CD8-positive, alpha-beta memory T cell (primary cell): ENCODE results near the gene EPHX1. TPM values are rescaled to one million over a fixed set of nuclear protein-coding genes. Genes with fewer than 3 reads are reported as not detected.
"Not testable (repeated sequence)": the region's sequence is repeated elsewhere in the genome, so short reads cannot be mapped to it uniquely, and the experiment has no call there.

Experiments
- CTCF ChIA-PET: fragments of 350-600 bp; sonication (Branson Sonifier 250); formaldehyde crosslinking; loops from one replicate; lab custom pipeline; 2021; ENCODE audit warnings: antibody characterized with exemption; lab: Charles Lee
- POLR2A ChIA-PET: fragments of 350-600 bp; sonication (Branson Sonifier 250); formaldehyde crosslinking; loops from one replicate; lab custom pipeline; 2021; ENCODE audit warnings: antibody characterized with exemption; lab: Charles Lee
- DNase-seq, 5 donors: peaks; one replicate each; pipeline versions ENCODE4 v3.0.0 to v3.0.0-alpha.2; 2020 to 2022; ENCODE audit warnings: mixed read lengths in 1 of 5
- H3K27ac ChIP-seq: one replicate; pipeline ENCODE4 v1.7.0; 2013; ENCODE audit warnings: low read depth, mild to moderate bottlenecking, low read length, moderate library complexity
- H3K27me3 ChIP-seq: 2 replicates; pipeline ENCODE4 v1.7.0; 2013; ENCODE audit warnings: low read length, mild to moderate bottlenecking; ENCODE audit not compliant: insufficient read depth, poor library complexity, severe bottlenecking
- H3K36me3 ChIP-seq: 2 replicates; pipeline ENCODE4 v1.7.0; 2013; ENCODE audit warnings: mild to moderate bottlenecking, low read length, moderate library complexity; ENCODE audit not compliant: insufficient read depth
- H3K4me1 ChIP-seq: 2 replicates; pipeline ENCODE4 v1.7.0; 2013; ENCODE audit warnings: mild to moderate bottlenecking, low read length, moderate library complexity; ENCODE audit not compliant: insufficient read depth
- H3K4me3 ChIP-seq: 2 replicates; pipeline ENCODE4 v1.7.0; 2013; ENCODE audit warnings: mild to moderate bottlenecking, low read length
- H3K9me3 ChIP-seq: 2 replicates; pipeline ENCODE4 v1.7.0; 2013; ENCODE audit warnings: mild to moderate bottlenecking, low read length
- H3K27ac Mint-ChIP-seq, 8 donors: one replicate each; pipeline ENCODE4 v1.8.0; 2020 to 2021; ENCODE audit warnings: mixed read lengths in 8 of 8, mild to moderate bottlenecking in 6 of 8, inconsistent platforms in 3 of 8, moderate library complexity in 3 of 8
- H3K27me3 Mint-ChIP-seq, 2 donors: one replicate each; pipeline ENCODE4 v1.8.0; 2020 to 2021; ENCODE audit warnings: mixed read lengths in 2 of 2, mild to moderate bottlenecking in 1 of 2, moderate library complexity in 1 of 2
- H3K36me3 Mint-ChIP-seq, 3 donors: one replicate each; pipeline ENCODE4 v1.8.0; 2020 to 2021; ENCODE audit warnings: mixed read lengths in 3 of 3, inconsistent platforms in 1 of 3, mild to moderate bottlenecking in 1 of 3
- H3K4me1 Mint-ChIP-seq, 3 donors: one replicate each; pipeline ENCODE4 v1.8.0; 2020 to 2021; ENCODE audit warnings: mixed read lengths in 3 of 3, inconsistent platforms in 1 of 3, mild to moderate bottlenecking in 1 of 3
- H3K4me3 Mint-ChIP-seq, 7 donors: one replicate each; pipeline ENCODE4 v1.8.0; 2020 to 2021; ENCODE audit warnings: mixed read lengths in 7 of 7, mild to moderate bottlenecking in 6 of 7, moderate library complexity in 4 of 7, inconsistent platforms in 2 of 7
- H3K9me3 Mint-ChIP-seq, 5 donors: one replicate each; pipeline ENCODE4 v1.8.0; 2020 to 2022; ENCODE audit warnings: mixed read lengths in 5 of 5, mild to moderate bottlenecking in 3 of 5, moderate library complexity in 2 of 5, inconsistent platforms in 1 of 5
- polyA plus RNA-seq: library from polyadenylated mRNA; unstranded; fragments of 300-500 nt; fragmentation: Illumina TruSeq; gene quantifications from one replicate; pipeline ENCODE4 v1.2.3, GENCODE V29; 2021
- total RNA-seq, 2 experiments: library from RNA; stranded (reverse); gene quantifications; one replicate each; pipeline ENCODE4 v1.2.3, GENCODE V29; 2021

Gene EPHX1
- total RNA-seq (1 to 10 TPM; 2.2 to 3.0 TPM), polyA plus RNA-seq (1.8 TPM)

DNA sequence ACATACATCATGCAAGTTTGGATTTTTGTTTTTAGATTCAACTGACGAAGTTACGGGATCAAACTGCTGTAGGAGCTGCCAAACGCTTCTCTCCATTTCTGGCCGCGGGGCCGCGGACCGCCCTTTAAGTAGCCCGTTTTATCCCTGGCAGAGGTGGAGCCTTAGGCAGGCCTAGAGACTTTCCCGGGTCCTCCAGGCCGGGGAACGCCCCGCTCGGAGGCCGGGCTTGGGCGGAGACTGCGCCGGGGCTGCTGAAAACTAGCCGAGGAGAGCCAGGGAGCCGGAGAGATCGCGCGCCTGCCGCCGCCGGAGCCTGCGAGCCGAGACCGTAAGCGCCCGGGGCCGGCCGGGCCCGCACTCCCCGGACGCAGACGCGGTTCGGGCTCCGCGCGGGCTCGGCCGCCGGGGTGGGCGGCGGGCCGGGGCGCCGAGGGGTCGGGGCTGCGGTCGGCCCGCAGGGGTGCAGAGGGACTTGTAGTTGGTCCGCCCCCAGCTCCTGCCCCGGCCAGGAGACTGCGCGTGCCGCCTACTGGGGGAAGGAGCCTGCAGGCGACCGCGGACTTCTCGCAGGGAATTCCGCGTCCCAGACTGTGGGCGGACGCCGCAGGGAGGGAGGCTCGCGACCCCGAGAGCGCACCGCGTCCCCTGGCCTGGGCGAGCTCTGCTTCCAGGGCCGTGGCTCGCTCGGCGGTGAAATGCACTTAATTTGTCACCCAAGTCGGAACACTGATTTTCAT lies at the start of gene EPHX1:
Gene EPHX1, plus strand, starts transcription at position 283 of the 737 bp plus-strand sequence. CDS start 18,606 bp downstream, outside the sequence.
- H3K27me3 Mint-ChIP-seq = peaks cover 2 to 3% of the 10 kb centered on the region in 2 donors
- H3K27ac Mint-ChIP-seq = peak within 1 kb of the TSS in 4 of 8 donors; percentile 29 to 72 (median 53)
- ChIA-PET CTCF (interaction anchor here (0.6 to 1.6 kb wide), 2 partner anchors 30 to 32 kb away, joined by 4 read pairs; partner anchors contain the start of gene SRP9), POLR2A (interaction anchor here (0.7 kb wide), 1 partner anchor 141 kb away, joined by 4 read pairs; no protein-coding TSS in a partner anchor)
- DNase-seq = peak; percentile 30 to 66 (median 41)
- H3K4me3 ChIP-seq = peak within 1 kb of the TSS; percentile 41
- peak within 1 kb of the TSS; percentile 78 to 89 (median 82) for H3K4me3 Mint-ChIP-seq
- no peaks in the 10 kb centered on the region for H3K4me1 ChIP-seq
- no peaks in the 10 kb centered on the region for H3K27me3 ChIP-seq
- H3K9me3 ChIP-seq = no peaks in the 10 kb centered on the region
- H3K36me3 Mint-ChIP-seq = no peaks in the 10 kb centered on the region
- no peaks in the 10 kb centered on the region for H3K9me3 Mint-ChIP-seq
- no peak within 1 kb of the TSS for H3K27ac ChIP-seq
- H3K4me1 Mint-ChIP-seq = peaks cover 7 to 14% (median 14%) of the 10 kb centered on the region in 3 donors
- no peaks in the 10 kb centered on the region for H3K36me3 ChIP-seq

DNA sequence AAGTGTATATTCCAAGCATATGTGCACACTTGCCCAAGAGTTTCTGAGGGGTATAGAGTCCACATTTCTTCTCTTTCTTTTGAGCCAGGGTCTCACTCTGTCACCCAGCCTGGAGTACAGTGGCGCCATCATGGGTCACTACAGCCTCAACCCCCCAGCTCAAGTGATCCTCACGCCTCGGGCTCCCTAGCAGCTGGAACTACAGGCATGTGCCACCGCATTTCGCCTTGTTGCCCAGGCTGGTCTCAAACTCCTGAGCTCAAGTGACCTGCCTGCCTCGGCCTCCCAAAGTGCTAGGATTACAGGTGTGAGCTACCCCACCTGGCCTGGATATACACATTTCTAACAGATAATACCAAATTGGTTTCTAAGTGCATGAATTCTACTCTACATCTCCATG lies 49.4 kb upstream of the EPHX1 start:
- Histone ChIP-seq H3K36me3 (no peaks in the 10 kb centered on the region), H3K9me3 (no peaks in the 10 kb centered on the region), H3K4me1 (no peaks in the 10 kb centered on the region), H3K27me3 (no peaks in the 10 kb centered on the region), H3K27ac (no peak overlapping the region), H3K4me3 (no peak overlapping the region)
- H3K27me3 Mint-ChIP-seq = peaks cover 7 to 34% of the 10 kb centered on the region in 2 donors
- no peak for DNase-seq
- no peak overlapping the region for H3K4me3 Mint-ChIP-seq
- no peaks in the 10 kb centered on the region for H3K4me1 Mint-ChIP-seq
- H3K36me3 Mint-ChIP-seq = no peaks in the 10 kb centered on the region
- H3K9me3 Mint-ChIP-seq = no peaks in the 10 kb centered on the region
- CTCF ChIA-PET = no interaction called here
- no peak overlapping the region for H3K27ac Mint-ChIP-seq
- POLR2A ChIA-PET = no interaction called here

DNA sequence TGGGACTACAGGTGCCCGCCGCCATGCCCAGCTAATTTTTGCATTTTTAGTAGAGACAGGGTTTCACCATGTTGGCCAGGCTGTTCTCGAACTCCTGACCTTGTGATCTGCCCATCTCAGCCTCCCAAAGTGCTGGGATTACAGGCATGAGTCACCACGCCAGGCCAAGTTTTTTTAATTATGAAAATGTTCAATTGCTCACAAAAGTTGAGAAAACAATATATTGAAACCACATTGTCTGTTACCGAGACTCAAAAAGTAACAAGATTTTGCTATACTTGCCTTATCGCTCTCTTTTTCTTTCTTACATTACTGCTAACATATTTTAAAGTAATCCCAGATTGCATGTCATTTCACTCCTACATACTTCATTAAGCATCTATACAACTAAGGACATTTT lies 48.5 kb upstream of the EPHX1 start:
- H3K4me3 Mint-ChIP-seq, H3K36me3 Mint-ChIP-seq, CTCF ChIA-PET, H3K9me3 Mint-ChIP-seq, H3K4me1 Mint-ChIP-seq, POLR2A ChIA-PET, H3K27me3 ChIP-seq, H3K27ac ChIP-seq, H3K9me3 ChIP-seq, H3K4me3 ChIP-seq, H3K27ac Mint-ChIP-seq, H3K4me1 ChIP-seq, DNase-seq, H3K36me3 ChIP-seq: not testable (repeated sequence)
- H3K27me3 Mint-ChIP-seq = peaks cover 7 to 36% of the 10 kb centered on the region in 2 donors

DNA sequence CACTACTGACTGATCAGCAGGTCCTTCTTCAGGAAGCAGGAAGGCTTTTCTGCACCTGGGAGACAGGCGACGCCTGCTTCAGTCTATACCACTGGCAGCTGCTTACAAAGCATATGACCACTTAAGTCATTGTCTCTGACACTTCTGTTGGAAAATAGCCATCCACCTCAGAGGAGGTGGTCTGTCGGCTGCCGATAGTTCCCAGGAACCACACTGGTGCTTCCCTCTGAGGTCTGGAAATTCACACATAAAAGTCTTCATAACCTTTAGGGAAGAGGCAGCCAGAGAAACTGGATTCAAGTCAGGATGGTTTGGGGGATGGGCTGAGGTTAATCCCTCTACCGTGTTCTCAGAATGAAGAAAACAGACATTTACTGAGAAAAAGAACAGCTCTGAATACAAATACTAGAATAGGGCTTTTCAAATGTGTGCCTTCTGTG lies 47.9 kb upstream of the EPHX1 start:
- Mint-ChIP-seq H3K4me3 (no peak overlapping the region), H3K36me3 (no peaks in the 10 kb centered on the region), H3K9me3 (no peaks in the 10 kb centered on the region), H3K27me3 (peaks cover 7 to 36% of the 10 kb centered on the region in 2 donors), H3K27ac (no peak overlapping the region), H3K4me1 (no peaks in the 10 kb centered on the region)
- no peak for DNase-seq
- no peak overlapping the region for H3K4me3 ChIP-seq
- no peaks in the 10 kb centered on the region for H3K4me1 ChIP-seq
- ChIA-PET CTCF (interaction anchor here (1.5 kb wide), 1 partner anchor 15 kb away, joined by 3 read pairs; the partner anchor contains the start of gene SRP9), POLR2A (no interaction called here)
- no peaks in the 10 kb centered on the region for H3K27me3 ChIP-seq
- H3K9me3 ChIP-seq = no peaks in the 10 kb centered on the region
- H3K36me3 ChIP-seq = no peaks in the 10 kb centered on the region
- H3K27ac ChIP-seq = no peak overlapping the region

DNA sequence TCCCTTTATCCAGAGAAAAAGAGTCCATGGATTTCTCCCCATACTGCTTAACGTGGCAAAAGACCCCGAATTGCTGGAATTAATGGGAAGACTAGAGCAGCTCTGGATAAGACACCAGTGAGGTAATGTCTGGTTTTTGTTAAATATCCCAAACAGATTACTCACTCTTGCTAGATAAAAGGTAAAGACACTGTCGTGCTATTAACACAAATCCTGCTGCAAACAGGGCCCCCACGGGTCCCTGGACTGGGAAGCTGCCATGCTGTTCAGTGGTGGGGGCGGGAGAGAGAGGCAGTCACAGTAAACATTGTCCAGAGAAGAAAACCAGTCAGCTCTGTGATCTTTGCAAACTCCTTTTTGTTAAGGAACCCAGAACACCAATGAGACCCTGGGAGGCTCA lies 47.5 kb upstream of the EPHX1 start:
- Mint-ChIP-seq H3K27ac (no peak overlapping the region), H3K9me3 (no peaks in the 10 kb centered on the region), H3K4me3 (no peak overlapping the region), H3K36me3 (no peaks in the 10 kb centered on the region), H3K4me1 (no peaks in the 10 kb centered on the region), H3K27me3 (peaks cover 5 to 39% of the 10 kb centered on the region in 2 donors)
- no peaks in the 10 kb centered on the region for H3K27me3 ChIP-seq
- ChIA-PET POLR2A (no interaction called here), CTCF (interaction anchor here (1.5 kb wide), 1 partner anchor 15 kb away, joined by 3 read pairs; the partner anchor contains the start of gene SRP9)
- H3K4me3 ChIP-seq = no peak overlapping the region
- H3K36me3 ChIP-seq = no peaks in the 10 kb centered on the region
- no peaks in the 10 kb centered on the region for H3K4me1 ChIP-seq
- H3K27ac ChIP-seq = no peak overlapping the region
- DNase-seq = no peak
- H3K9me3 ChIP-seq = no peaks in the 10 kb centered on the region

DNA sequence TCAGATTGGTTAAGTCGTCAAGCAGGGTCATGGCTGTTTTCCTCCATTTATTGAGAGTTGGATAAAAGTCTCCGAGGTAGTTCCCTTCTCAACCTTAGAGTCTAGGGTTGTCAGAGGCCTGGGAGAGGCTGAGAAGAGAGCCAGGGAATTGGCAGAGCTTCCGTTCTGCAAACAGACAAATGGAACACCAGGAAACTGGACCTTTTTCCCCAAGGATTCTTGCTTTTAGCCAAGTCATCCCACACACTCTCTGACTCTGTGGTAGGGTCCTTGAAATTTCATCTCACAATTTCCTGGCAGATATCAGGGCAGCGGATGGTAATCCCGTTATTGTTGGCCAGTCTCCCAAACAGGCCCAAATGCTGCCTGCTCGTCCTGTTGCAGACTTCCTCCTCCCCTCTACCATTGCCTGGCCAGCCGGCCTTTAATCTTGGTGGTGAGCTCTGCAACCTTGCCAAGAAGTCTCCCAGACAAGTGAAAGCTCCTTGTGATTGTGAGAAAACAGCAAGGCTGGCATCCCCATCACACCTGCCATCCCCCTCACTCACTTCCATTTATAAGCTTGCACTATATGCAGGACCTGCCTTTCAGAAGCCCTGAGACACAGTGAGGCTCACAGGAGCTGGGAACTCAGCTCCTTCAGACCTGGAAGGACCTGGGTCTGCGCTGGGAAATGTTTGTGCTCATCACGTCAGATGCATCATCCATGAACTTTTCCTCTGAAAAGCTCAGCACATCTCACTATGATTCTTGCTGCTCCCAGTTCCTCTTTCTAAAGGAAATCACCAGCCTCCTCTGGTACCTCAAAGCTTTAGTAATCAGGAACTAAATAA lies 46.0 kb upstream of the EPHX1 start:
- ChIA-PET POLR2A (interaction anchor here (1.0 kb wide), 1 partner anchor 15 kb away, joined by 3 read pairs; no protein-coding TSS in a partner anchor), CTCF (interaction anchor here (1.3 to 1.9 kb wide), 3 partner anchors 10 to 14 kb away, joined by 3 to 7 read pairs (median 3); partner anchors contain the start of gene SRP9)

DNA sequence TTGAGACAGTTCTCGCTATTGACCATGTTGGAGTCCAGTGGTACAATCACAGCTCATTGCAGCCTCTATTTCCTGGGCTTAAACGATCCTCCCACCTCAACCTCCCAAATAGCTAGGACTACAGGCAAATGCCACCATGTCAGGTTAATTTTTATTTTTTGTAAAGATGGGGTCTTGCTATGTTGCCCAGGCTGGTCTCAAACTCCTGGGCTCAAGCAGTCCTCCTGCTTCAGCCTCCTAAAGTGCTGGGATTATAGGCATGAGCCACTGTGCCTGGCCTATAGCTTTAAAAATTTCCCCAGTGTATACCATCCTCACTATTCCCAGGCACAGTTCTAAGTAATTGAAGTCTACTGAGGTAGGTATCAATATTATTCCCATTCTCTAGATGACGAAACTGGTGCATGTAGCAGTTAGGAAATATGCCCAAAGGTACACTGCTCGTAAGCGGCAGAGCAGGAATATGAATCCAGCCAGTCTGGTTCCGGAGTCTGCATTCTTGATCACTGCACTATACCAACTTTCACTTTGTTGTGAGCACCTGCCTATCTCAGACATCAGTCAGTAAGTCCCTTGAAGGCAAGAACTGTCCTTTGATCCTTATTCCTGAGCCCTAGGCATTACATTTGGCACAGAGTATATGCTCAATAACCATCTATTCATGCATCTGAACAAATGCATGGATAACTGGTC lies 43.8 kb upstream of the EPHX1 start:
- no peaks in the 10 kb centered on the region for H3K4me1 Mint-ChIP-seq
- no peaks in the 10 kb centered on the region for H3K36me3 Mint-ChIP-seq
- POLR2A ChIA-PET = no interaction called here
- Histone ChIP-seq H3K4me1 (no peaks in the 10 kb centered on the region), H3K27me3 (no peaks in the 10 kb centered on the region), H3K27ac (no peak overlapping the region), H3K9me3 (no peaks in the 10 kb centered on the region), H3K4me3 (no peak overlapping the region), H3K36me3 (no peaks in the 10 kb centered on the region)
- peaks cover 6 to 34% of the 10 kb centered on the region in 2 donors for H3K27me3 Mint-ChIP-seq
- no peak for DNase-seq
- H3K9me3 Mint-ChIP-seq = no peaks in the 10 kb centered on the region
- H3K4me3 Mint-ChIP-seq = no peak overlapping the region
- CTCF ChIA-PET = interaction anchor here (1.9 kb wide), 1 partner anchor 11 kb away, joined by 7 read pairs; the partner anchor contains the start of gene SRP9
- H3K27ac Mint-ChIP-seq = no peak overlapping the region

More for the DNA sequence above, 46.0 kb upstream of the EPHX1 start:
- H3K4me1 ChIP-seq = no peaks in the 10 kb centered on the region
- DNase-seq = no peak
- H3K27me3 ChIP-seq = no peaks in the 10 kb centered on the region
- no peaks in the 10 kb centered on the region for H3K4me1 Mint-ChIP-seq
- H3K4me3 ChIP-seq = no peak overlapping the region
- no peak overlapping the region for H3K27ac Mint-ChIP-seq
- H3K4me3 Mint-ChIP-seq = no peak overlapping the region
- H3K9me3 ChIP-seq = no peaks in the 10 kb centered on the region
- H3K9me3 Mint-ChIP-seq = no peaks in the 10 kb centered on the region
- no peak overlapping the region for H3K27ac ChIP-seq
- H3K36me3 ChIP-seq = no peaks in the 10 kb centered on the region
- H3K36me3 Mint-ChIP-seq = no peaks in the 10 kb centered on the region
- peaks cover 5 to 34% of the 10 kb centered on the region in 2 donors for H3K27me3 Mint-ChIP-seq
